ENCODE measurements around the gene ZFP1. TPM values are rescaled to one million over a fixed set of nuclear protein-coding genes. Genes with fewer than 3 reads are reported as not detected.

ZFP1 gene
- total RNA-seq, 1 experiment from 2014 or later, result 9.7 TPM

GRCh38 chr16:75176926-75177325 is 28.6 kb downstream of the ZFP1 start (continued):
- TF ChIP-seq TP53 (CRISPR knock-in tag; IDR thresholded peaks at IDR 0.05), result no peak
- no peak for TF ChIP-seq ZNF219 (CRISPR knock-in tag; IDR thresholded peaks at IDR 0.05; ENCODE audit: borderline replicate concordance)

GRCh38 chr16:75179208-75179607 is 30.9 kb downstream of the ZFP1 start:
- no peak for TF ChIP-seq CREM (CRISPR knock-in tag; IDR thresholded peaks at IDR 0.05)
- TF ChIP-seq ZBTB43 (CRISPR knock-in tag; IDR thresholded peaks at IDR 0.05), result no peak
- no peak for TF ChIP-seq NR1H2 (CRISPR knock-in tag; IDR thresholded peaks at IDR 0.05)
- no peak for TF ChIP-seq ZNF671 (CRISPR knock-in tag; IDR thresholded peaks at IDR 0.05)
- TF ChIP-seq AFF4 (CRISPR knock-in tag; IDR thresholded peaks at IDR 0.05; ENCODE audit: borderline replicate concordance), result no peak
- TF ChIP-seq FOXP1 (CRISPR knock-in tag; IDR thresholded peaks at IDR 0.05; ENCODE audit: borderline replicate concordance), result no peak
- TF ChIP-seq KAT7 (CRISPR knock-in tag; IDR thresholded peaks at IDR 0.05; ENCODE audit: borderline replicate concordance), result no peak
- no peak for TF ChIP-seq SP1 (CRISPR knock-in tag; conservative IDR thresholded peaks at IDR 0.05)
- no peak for TF ChIP-seq ZSCAN18 (CRISPR knock-in tag; IDR thresholded peaks at IDR 0.05)
- H3K36me3 Mint-ChIP-seq, result peaks cover 13% of the 10 kb centered on the region
- peaks cover 5% of the 10 kb centered on the region for H3K27me3 Mint-ChIP-seq (ENCODE audit: low read depth)
- no peak for DNase-seq (ENCODE audit: low spot score)
- POLR2A ChIA-PET, result interaction anchor here (0.6 kb wide), 1 partner anchor 169 kb away, joined by 4 read pairs; no protein-coding TSS in a partner anchor
- no peak overlapping the region for H3K27ac Mint-ChIP-seq
- H3K4me3 Mint-ChIP-seq, result no peak overlapping the region
- H3K9me3 Mint-ChIP-seq, result peaks cover 34% of the 10 kb centered on the region
- H3K4me1 Mint-ChIP-seq, result no peaks in the 10 kb centered on the region
- CTCF ChIA-PET, result no interaction called here
- no peak for ATAC-seq

GRCh38 chr16:75181630-75182029 is 33.3 kb downstream of the ZFP1 start:
- H3K36me3 Mint-ChIP-seq, result peaks cover 4% of the 10 kb centered on the region
- ChIA-PET CTCF (no interaction called here), POLR2A (no interaction called here)
- H3K4me3 Mint-ChIP-seq, result no peak overlapping the region
- H3K27ac Mint-ChIP-seq, result no peak overlapping the region
- no peak for ATAC-seq
- DNase-seq (ENCODE audit: low spot score), result no peak
- H3K9me3 Mint-ChIP-seq, result peaks cover 19% of the 10 kb centered on the region
- no peaks in the 10 kb centered on the region for H3K4me1 Mint-ChIP-seq
- peaks cover 3% of the 10 kb centered on the region; the same call in 1 of the 2 replicates for H3K27me3 Mint-ChIP-seq (ENCODE audit: low read depth)
- TF ChIP-seq IRF1 (CRISPR knock-in tag; IDR thresholded peaks at IDR 0.05) (no peak), AR (CRISPR knock-in tag; IDR thresholded peaks at IDR 0.05) (no peak), AFF4 (CRISPR knock-in tag; IDR thresholded peaks at IDR 0.05; ENCODE audit: borderline replicate concordance) (no peak), ETV6 (CRISPR knock-in tag; IDR thresholded peaks at IDR 0.05) (no peak), ZNF512 (CRISPR knock-in tag; IDR thresholded peaks at IDR 0.05; ENCODE audit: borderline replicate concordance) (no peak), JUN (CRISPR knock-in tag; IDR thresholded peaks at IDR 0.05) (no peak), ZBTB21 (CRISPR knock-in tag; IDR thresholded peaks at IDR 0.05; ENCODE audit: borderline replicate concordance) (no peak), JAZF1 (CRISPR knock-in tag; IDR thresholded peaks at IDR 0.05) (no peak)
